ENCODE results near the gene NAT9.
A peak's percentile ranks its signal among the peaks of the same experiment; 100 is the strongest.

Gene NAT9

GRCh38 chr17:74810699-74811485 lies 34.7 kb upstream of the NAT9 start:
- Mint-ChIP-seq H3K27ac (no peak overlapping the region), H3K36me3 (peaks cover 13% of the 10 kb centered on the region), H3K4me1 (peaks cover 2% of the 10 kb centered on the region), H3K4me3 (no peak overlapping the region), H3K9me3 (no peaks in the 10 kb centered on the region)
- no peak for ATAC-seq
- DNase-seq (ENCODE audit: low spot score in 2 of 2) = no peak

GRCh38 chr17:74808714-74809430 lies 32.7 kb upstream of the NAT9 start:
- Mint-ChIP-seq H3K4me1 (no peaks in the 10 kb centered on the region), H3K4me3 (no peak overlapping the region), H3K36me3 (peaks cover 11% of the 10 kb centered on the region), H3K9me3 (no peaks in the 10 kb centered on the region), H3K27ac (no peak overlapping the region)
- ATAC-seq = no peak
- DNase-seq (ENCODE audit: low spot score in 2 of 2) = no peak

DNA sequence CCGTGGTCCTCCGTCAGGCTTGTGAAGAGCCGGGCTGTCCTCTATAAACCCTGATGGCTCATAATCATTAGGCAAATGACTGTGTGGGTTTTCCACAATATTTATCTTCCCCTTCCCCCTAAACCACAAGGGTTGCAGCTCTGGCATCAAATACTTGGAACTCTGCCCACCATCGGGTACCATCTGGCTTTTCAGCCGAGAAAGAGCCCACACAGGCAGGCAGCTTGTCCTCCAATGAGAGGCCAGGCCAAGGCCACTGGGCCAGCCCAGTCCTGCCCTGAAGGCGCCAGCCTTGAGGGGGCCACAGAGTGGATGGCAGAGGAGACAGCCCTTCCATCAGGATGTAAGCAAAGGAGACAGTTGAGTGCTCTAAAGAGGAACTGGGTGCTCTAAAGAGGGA lies 31.8 kb upstream of the NAT9 start:
- Mint-ChIP-seq H3K4me1 (no peaks in the 10 kb centered on the region), H3K9me3 (no peaks in the 10 kb centered on the region), H3K36me3 (peaks cover 16% of the 10 kb centered on the region), H3K27ac (no peak overlapping the region), H3K4me3 (no peak overlapping the region)
- no peak for ATAC-seq
- no peak for DNase-seq (ENCODE audit: low spot score in 2 of 2)

GRCh38 chr17:74807441-74807840 lies 31.3 kb upstream of the NAT9 start:
- ATAC-seq = no peak
- peaks cover 21% of the 10 kb centered on the region for H3K36me3 Mint-ChIP-seq
- no peak overlapping the region for H3K27ac Mint-ChIP-seq
- no peak overlapping the region for H3K4me3 Mint-ChIP-seq
- DNase-seq (ENCODE audit: low spot score in 2 of 2) = no peak
- H3K9me3 Mint-ChIP-seq = no peaks in the 10 kb centered on the region
- no peaks in the 10 kb centered on the region for H3K4me1 Mint-ChIP-seq

- Mint-ChIP-seq H3K27ac (no peak overlapping the region), H3K36me3 (peaks cover 29% of the 10 kb centered on the region), H3K9me3 (no peaks in the 10 kb centered on the region), H3K4me3 (no peak overlapping the region), H3K4me1 (no peaks in the 10 kb centered on the region)
- DNase-seq (ENCODE audit: low spot score in 2 of 2) (no peak), ATAC-seq (no peak)
Measured at GRCh38 chr17:74806334-74806733, 30.2 kb upstream of the NAT9 start.

DNA sequence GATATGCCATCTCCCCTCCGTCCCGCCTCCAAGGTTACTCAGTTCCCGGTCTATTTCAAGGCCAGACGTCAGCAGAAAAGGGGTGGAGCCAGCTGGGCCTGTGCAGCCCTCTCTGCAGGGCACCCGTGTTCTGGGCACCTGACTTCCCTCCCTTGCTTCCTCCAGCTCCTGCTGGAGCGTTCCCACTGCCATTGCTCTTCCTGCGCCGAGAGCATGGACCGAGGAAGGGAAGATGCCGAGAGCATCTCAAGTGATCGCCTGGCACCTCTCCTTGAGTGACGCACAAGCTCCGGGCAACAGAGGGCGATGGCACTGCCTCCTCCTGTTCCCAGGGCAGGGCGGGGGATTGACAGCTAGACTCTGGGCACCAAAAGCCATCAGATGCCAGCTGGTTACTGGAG lies 29.4 kb upstream of the NAT9 start:
- no peaks in the 10 kb centered on the region for H3K9me3 Mint-ChIP-seq
- no peak overlapping the region for H3K27ac Mint-ChIP-seq
- DNase-seq (ENCODE audit: low spot score in 2 of 2) (no peak), ATAC-seq (no peak)
- no peaks in the 10 kb centered on the region for H3K4me1 Mint-ChIP-seq
- peaks cover 29% of the 10 kb centered on the region for H3K36me3 Mint-ChIP-seq
- H3K4me3 Mint-ChIP-seq = no peak overlapping the region

DNA sequence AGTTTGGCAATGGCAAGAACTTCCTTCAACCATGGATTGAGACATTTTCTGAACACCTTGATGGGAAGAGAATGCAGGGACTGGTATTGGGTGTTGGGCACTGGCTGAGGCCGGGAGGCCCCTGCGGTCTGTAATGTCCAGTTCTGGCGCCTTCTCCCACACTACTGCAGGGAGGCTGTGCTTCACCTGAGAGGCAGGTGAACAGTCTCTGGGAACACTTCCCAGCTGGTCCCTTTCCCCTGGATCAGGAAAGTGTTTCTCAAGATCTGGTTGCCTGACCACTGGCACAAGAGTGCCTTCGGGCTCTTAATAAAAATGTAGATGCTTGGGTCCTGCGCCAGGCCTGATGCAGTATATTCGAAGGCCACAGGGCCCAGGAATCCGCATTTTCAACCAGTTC lies 28.5 kb upstream of the NAT9 start:
- no peak for ATAC-seq
- Mint-ChIP-seq H3K36me3 (peaks cover 35% of the 10 kb centered on the region), H3K27ac (no peak overlapping the region), H3K9me3 (no peaks in the 10 kb centered on the region), H3K4me1 (no peaks in the 10 kb centered on the region), H3K4me3 (no peak overlapping the region)
- DNase-seq (ENCODE audit: low spot score in 2 of 2) = no peak

GRCh38 chr17:74803971-74804370 lies 27.8 kb upstream of the NAT9 start:
- H3K27ac Mint-ChIP-seq = no peak overlapping the region
- no peak for DNase-seq (ENCODE audit: low spot score in 2 of 2)
- no peak for ATAC-seq
- H3K9me3 Mint-ChIP-seq = no peaks in the 10 kb centered on the region
- no peak overlapping the region for H3K4me3 Mint-ChIP-seq
- peaks cover 38% of the 10 kb centered on the region for H3K36me3 Mint-ChIP-seq
- no peaks in the 10 kb centered on the region for H3K4me1 Mint-ChIP-seq

DNA sequence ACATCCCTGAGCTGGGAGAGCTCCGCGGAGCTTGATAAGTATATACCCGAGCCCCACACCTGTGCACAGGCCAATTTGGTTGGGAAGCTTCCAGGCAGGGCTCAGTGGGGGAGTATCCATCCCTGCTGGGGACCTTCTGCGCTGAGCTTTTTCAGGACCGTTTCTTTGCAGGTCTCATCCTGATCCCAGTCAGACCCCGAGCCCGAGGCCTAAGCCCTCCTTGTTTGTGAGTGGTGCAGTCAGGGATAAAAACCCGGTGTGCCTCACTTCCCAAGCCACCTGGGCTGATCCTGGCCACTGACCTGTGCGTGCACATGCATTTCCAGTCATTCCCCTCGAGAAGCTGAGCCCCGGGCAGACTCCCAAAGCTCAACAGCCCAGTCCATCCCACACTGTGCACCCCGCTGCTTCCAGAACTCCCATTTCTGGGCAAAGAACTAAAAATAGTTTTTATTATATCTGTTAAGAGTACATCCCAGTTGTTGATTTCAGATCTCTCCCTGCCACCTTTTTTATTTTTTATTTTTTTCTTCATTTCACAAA lies 27.3 kb upstream of the NAT9 start:
- Mint-ChIP-seq H3K9me3 (no peaks in the 10 kb centered on the region), H3K4me1 (no peaks in the 10 kb centered on the region), H3K36me3 (peaks cover 38% of the 10 kb centered on the region), H3K4me3 (no peak overlapping the region), H3K27ac (no peak overlapping the region)
- no peak for ATAC-seq
- DNase-seq (ENCODE audit: low spot score in 2 of 2) = no peak

DNA sequence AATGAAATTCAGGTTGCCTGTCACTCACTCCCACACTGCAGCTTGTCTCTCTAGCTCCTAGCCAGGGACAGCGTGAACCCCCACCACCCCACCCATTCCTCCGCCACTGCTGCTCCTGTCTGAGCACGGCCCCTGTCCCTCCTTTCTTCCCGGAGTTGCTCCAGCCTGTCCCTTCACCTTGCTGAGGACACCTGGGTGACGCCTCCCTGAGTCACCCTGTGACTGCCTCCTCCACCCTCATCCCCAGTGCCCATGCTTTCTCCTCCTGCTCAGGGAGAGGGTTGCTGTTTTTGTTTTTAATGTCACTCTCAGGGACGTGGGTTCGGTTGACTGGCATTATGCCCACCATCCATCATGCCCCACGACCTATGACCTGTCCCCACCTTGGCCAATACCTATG lies 25.8 kb upstream of the NAT9 start:
- no peak overlapping the region for H3K27ac Mint-ChIP-seq
- H3K9me3 Mint-ChIP-seq = no peaks in the 10 kb centered on the region
- no peak overlapping the region for H3K4me3 Mint-ChIP-seq
- H3K4me1 Mint-ChIP-seq = no peaks in the 10 kb centered on the region
- DNase-seq (ENCODE audit: low spot score in 2 of 2) = no peak
- ATAC-seq = no peak
- peaks cover 32% of the 10 kb centered on the region for H3K36me3 Mint-ChIP-seq

DNA sequence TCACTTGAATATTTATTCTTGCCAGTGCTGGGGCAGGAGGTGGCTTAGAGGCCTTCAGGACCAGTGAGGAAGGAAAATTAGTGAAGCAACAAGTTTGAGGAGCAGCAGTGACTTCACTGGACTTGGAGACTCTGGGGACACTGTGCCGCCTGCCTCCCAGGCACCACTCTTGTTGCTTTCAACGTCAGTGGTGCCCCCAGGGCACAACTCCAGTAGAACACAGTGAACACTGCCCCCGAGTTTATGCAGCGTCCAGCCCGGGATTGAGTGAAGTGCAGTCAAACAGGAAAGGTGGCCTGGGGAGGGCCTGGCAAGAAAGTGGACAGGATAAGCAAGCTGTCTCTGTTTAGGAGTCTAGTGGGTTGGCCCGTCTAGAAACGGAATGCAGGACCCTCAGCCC lies 24.4 kb upstream of the NAT9 start:
- DNase-seq (ENCODE audit: low spot score in 2 of 2) (no peak), ATAC-seq (no peak)
- H3K27ac Mint-ChIP-seq = no peak overlapping the region
- H3K4me3 Mint-ChIP-seq = no peak overlapping the region
- H3K9me3 Mint-ChIP-seq = no peaks in the 10 kb centered on the region
- peaks cover 43% of the 10 kb centered on the region for H3K36me3 Mint-ChIP-seq
- H3K4me1 Mint-ChIP-seq = no peaks in the 10 kb centered on the region

DNA sequence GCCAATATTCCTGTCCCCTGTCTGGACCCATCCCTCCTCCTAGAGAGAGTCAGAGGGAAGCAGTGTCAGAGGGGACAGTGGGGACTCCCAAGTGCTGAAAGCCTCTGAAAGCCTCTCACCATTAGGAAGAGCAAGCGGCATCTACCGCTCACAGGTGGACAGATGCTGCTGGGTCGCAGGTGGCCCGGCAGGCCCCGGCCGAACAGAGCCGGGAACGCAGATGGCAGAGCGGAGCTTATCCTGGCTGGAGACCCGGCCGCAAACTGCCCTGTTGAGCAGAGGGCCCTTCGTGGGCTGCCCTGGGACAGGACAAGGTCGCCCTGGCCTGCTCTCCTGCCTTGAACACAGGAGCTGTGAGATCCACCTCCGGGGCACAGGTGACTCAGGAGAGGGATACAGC lies 23.0 kb upstream of the NAT9 start:
- Mint-ChIP-seq H3K4me1 (no peaks in the 10 kb centered on the region), H3K27ac (peak overlapping the region; percentile 48), H3K4me3 (no peak overlapping the region), H3K9me3 (no peaks in the 10 kb centered on the region), H3K36me3 (peaks cover 54% of the 10 kb centered on the region)
- DNase-seq (ENCODE audit: low spot score in 2 of 2) (no peak), ATAC-seq (no peak)

DNA sequence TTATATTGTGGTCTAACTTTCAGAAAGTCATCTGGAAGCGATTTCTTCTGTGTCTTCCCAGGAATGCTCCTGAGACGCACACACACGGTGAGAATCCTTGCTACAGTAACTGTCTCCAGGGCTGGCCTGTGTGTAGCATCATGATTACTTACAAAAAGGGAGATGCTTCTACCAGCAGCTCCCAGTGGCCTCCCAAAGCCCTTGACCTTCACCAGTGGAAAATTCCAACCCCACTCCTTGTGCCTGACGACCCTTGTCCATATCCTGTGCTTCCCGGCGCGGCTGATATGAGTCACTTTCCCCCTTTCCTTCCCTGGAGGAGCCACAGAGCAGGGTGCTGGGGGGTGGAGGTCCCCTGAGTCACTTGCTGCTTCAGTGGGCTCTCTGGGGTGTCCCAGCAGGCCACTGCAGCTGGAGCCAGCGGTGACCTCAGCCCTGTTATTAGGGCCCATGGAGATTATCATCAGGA lies 22.1 kb upstream of the NAT9 start:
- Mint-ChIP-seq H3K4me1 (no peaks in the 10 kb centered on the region), H3K9me3 (no peaks in the 10 kb centered on the region), H3K4me3 (no peak overlapping the region), H3K27ac (no peak overlapping the region), H3K36me3 (peaks cover 47% of the 10 kb centered on the region)
- DNase-seq (ENCODE audit: low spot score in 2 of 2) (no peak), ATAC-seq (no peak)

DNA sequence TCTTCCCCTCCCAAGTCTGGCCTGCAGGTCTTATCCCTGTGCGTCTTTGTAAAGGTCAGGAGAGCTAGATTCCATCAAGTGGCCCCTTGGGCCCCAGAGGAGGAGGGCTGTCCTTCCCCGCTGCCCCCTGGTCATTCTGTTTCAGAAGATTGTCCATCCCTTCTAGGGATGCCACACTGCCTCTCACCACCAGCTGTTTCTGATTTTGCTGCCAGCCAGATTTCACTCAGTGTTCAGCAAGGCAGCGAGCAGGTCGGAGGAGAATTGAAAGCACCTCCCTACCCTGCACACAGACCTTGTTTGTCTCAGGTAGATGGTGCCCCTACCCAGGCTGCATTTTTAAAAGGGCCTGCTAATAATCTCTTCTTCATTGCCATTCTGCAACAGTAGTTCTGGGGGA lies 21.7 kb upstream of the NAT9 start:
- ATAC-seq = no peak
- H3K4me1 Mint-ChIP-seq = no peaks in the 10 kb centered on the region
- H3K4me3 Mint-ChIP-seq = no peak overlapping the region
- no peaks in the 10 kb centered on the region for H3K9me3 Mint-ChIP-seq
- H3K27ac Mint-ChIP-seq = no peak overlapping the region
- no peak for DNase-seq (ENCODE audit: low spot score in 2 of 2)
- peaks cover 49% of the 10 kb centered on the region for H3K36me3 Mint-ChIP-seq

- H3K27ac Mint-ChIP-seq = no peak overlapping the region
Measured at GRCh38 chr17:74796866-74797265, 20.7 kb upstream of the NAT9 start.

GRCh38 chr17:74796211-74796610 lies 20.1 kb upstream of the NAT9 start:
- H3K4me3 Mint-ChIP-seq = no peak overlapping the region
- H3K27ac Mint-ChIP-seq = no peak overlapping the region
- no peaks in the 10 kb centered on the region for H3K9me3 Mint-ChIP-seq
- H3K4me1 Mint-ChIP-seq = peaks cover 6% of the 10 kb centered on the region
- no peak for ATAC-seq
- peaks cover 49% of the 10 kb centered on the region for H3K36me3 Mint-ChIP-seq
- no peak for DNase-seq (ENCODE audit: low spot score in 2 of 2)

More at GRCh38 chr17:74796866-74797265, 20.7 kb upstream of the NAT9 start:
- H3K4me3 Mint-ChIP-seq = no peak overlapping the region
- ATAC-seq (no peak), DNase-seq (ENCODE audit: low spot score in 2 of 2) (no peak)
- peaks cover 45% of the 10 kb centered on the region for H3K36me3 Mint-ChIP-seq
- no peaks in the 10 kb centered on the region for H3K9me3 Mint-ChIP-seq
- H3K4me1 Mint-ChIP-seq = no peaks in the 10 kb centered on the region
